ENCODE data around the gene RFX7.

The RFX7 gene

DNA sequence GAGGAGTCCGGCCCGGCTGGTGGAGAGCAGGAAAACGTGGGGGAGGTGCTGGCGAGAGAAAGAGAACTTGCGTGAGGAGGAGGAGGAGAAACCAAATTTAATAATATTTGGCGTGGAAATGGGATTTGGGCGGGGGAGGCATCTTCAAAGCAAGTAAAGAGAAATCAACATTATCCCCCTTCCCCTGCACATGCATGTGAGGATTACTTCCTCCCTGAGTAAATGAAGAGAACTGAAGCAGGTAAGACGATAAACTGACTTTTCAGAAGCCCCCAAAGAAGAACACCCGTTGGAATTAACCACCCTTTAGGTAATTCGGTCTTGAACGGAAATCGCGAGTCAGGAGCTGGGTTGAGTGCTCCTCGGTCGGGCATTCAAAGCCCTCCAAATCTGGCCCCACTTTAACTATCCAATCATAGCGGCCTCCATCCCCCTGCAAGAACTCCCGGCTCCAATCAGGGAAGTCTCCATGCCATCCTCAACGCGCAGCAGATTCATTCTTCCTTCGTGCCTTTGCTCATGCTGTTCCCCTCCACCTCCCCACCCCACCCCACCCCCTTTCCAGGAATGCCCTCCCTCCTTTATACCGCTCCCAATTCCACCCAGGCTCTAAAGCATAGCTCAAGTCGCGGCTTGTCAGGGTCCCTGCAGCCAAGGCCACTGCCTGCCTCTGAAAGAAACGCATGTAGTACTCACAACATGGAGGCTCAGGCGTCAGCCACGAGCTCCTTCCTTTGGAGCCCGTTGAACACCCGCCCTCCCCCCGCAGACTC is 545 bp upstream of the RFX7 start:
- DNase-seq, result peak in 3 of 6 experiments; percentile 19 to 52 (median 29)

DNA sequence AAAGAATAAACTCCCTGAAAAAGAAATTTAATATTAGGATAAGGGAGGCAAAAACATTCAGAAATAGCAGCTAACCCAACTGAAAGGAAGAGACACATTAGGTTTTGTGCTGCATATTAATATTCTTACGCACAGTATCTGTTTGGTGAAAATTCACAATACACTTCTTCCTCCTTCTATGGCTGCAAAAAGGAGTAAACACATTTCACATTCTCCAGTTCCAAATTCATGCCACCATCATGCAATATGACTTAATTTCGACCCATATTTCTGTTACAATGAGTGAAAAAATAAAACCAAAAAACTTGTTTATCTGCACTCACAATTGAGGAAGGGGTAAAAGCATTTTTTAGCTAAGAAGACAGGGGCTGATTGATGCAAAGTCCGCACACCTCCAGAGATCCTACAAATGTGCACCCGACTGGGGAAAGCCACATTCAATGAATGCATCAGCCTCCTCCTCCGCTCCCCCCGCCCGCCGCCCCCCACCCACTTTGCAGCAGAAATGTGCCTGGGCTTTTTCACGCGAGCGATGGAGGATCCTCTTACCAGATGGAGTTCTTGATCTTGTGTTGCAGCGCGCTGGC is 1.0 kb downstream of the RFX7 start:
- peak in 2 of 6 experiments; percentile 10 to 20 for DNase-seq

DNA sequence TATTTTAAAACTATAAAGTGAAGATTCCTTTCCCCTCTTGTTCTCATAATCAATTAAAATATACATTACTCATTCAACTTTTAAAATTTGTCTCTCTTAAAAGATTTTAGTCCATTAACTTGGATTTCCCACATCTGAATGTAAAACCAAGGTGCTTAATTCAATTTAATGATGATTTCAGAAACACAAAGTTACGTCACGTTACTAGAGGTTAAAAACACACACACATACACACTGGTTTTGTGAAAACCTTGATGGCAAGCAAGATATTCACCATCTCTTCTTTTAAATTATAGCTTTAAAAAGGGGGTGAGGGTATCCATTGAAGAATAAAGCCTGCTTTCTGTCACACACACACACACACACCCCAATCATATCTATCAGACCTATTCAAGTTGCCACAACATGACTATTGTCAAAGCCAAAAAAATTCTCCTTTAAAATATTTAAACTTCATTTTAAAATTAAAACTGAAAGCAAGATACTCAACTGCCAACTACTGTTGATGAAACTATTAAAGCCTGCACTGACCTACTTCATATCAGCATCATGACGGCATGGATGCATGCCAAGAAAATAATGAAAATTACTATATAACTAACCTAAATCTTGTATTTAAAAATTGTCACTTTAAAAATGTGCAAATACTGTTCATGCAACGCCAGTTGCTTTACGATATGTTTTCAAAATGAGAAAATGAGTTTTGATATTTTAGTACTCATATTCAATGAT is 2.1 kb downstream of the RFX7 start:
- no peak for DNase-seq

DNA sequence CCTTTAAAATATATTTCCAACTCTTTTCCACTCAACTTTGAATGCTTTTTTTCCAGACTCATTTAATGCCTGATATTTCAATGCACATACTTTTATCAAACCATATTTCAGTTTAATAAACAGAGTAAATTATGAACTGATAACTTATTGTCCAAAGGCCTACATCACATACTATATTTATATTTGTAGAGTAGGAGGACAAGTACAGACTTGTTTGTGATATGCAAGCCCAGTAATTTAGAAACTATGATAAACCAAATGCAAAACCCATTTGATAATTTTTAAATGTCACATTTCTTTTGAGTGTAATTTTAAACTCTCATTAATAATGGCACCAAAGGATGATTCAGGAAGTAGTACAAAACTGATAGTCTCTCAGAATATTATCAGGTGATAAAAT is 3.3 kb downstream of the RFX7 start:
- no peak for DNase-seq

DNA sequence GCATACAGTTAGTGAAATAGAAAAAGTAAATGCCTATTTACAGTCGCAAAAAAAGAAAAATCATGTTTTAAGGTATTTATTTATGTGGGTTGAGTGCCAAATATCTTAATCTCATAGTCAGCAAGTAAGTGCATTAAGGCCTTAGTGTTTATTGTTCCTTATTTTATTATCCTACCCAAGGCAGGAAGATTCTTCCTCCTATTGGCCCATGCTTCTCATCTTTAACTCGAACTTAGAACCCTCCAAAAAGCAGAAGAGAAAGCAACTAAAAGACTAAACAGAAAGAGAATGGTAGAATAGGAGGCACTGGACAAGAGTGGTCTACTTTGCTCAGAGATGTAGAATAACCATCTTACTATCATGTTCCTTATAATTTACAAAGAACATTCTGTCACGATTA is 7.5 kb downstream of the RFX7 start:
- no peak for DNase-seq

DNA sequence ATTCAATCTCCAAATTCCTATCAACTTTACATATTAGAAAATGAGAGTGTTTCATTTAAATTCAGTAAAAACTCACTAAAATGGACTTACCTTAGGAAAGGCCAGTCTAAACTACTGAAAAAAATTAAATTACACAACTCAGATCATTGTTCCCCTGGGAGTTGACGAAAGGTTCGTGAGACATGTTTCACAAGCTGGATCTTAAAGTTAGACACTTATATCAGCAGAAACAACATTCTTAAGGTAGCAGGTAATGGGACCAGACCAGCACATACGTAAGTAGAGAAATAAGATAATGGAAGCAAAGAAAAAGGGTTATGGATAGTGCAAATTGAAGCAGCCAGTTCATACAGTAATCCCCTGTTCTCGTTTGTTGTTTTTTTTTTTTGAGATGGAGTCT is 8.9 kb downstream of the RFX7 start:
- no peak for DNase-seq

DNA sequence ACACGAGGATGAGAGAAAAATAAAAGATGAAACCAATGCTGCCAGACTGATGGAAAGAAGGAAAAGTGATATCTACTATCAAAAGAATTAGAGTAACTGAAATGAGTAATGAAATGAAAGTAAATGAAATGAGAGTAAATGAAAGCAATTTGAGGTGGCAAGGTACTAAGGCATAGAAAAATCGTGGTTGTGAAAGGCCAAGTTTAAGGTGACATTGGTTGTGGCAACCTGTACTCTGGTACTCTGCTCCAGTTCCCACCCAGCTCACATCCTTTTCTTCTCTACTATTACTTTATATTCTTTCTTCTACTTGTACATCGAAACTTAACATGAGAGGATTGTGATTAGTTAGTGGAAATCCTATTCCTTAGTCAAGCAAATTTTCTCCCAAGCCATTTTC is 10.1 kb downstream of the RFX7 start:
- no peak for DNase-seq

DNA sequence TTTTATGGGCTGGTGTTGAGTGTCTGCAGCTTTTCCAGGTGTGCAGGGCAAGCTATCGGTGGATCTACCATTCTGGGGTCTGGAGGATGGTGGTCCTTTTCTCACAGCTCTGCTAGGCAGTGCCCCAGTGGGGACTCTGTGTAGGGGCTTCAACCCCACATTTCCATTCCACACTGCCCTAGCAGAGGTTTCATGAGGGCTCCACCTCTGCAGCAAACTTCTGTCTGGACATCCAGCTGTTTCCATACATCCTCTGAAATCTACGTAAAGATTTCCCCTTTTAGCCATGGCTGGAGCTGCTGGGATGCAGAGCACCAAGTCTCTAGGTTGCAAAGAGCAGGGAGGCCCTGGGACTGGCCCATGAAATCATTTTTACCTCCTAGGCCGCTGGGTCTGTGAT is 11.6 kb downstream of the RFX7 start:
- no peak for DNase-seq

DNA sequence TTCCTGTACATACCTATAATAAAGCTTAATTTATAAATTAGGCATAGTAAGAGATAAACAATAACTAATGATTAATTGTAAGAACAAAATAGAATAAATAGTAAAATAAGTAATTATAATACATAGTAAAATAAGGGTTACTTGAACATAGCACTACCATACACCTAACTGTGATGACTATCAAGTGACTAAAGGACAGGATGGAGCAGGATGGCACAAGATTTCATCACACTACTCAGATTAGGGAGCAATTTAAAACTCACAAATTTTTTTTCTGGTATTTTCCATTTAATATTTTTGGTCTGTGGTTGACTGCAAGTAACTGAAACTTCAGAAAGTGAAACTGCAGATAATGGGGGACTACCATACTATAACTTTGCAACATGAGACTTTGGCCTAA is 14.8 kb downstream of the RFX7 start:
- no peak for DNase-seq

DNA sequence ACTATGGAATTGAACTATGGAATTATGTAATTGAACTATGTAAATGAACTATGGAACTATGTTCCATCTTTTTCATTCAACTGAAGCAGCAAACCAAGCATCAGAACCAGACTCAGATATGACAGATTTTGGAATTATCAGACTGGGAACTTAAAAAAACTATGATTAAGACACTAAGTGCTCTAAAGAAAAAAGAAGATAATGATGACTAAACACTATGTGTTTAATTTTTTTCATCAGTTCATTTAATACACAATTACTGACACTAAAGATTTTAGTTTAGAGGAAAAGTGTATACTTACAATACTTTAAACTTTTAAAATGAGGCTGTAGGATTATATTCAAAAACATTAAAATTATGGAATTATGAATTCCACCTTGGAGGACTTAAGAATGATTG is 15.3 kb downstream of the RFX7 start:
- DNase-seq, result no peak

DNA sequence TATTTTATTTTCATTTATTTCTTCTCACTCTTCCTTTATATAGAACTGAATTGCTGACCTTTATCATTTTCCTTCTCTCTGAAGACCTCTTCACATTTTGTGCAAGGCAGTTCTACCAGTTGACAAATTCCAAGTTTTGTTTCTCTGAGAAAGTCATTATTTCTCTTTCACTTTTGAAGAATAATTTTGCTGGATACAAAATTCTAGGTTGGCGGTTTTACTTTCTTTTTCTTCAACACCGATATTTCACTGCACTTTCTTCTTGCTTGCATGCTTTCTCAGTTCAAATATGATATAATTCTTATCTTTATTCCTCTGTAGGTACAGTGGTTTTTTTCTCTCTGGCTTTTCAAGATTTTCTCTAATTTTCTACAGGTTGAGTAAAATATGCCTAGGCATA is 15.9 kb downstream of the RFX7 start:
- DNase-seq, result no peak

DNA sequence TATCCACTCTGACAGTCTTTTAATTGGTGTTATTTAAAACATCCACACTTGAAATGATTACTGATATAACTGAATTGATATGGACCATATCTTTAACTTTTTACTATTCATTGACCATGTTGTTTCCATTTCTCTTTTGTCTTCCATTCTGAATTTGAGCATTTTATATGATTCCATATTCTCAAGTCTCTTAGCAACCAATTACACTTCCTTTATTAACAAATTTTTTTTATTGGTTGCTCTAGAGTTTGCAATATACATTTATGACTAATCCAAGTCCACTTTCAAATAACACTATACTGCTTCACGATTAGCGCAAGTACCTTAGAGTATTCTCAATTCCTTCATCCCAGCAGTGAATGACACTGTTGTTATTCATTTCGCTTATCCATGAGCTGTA is 16.4 kb downstream of the RFX7 start:
- no peak for DNase-seq

DNA sequence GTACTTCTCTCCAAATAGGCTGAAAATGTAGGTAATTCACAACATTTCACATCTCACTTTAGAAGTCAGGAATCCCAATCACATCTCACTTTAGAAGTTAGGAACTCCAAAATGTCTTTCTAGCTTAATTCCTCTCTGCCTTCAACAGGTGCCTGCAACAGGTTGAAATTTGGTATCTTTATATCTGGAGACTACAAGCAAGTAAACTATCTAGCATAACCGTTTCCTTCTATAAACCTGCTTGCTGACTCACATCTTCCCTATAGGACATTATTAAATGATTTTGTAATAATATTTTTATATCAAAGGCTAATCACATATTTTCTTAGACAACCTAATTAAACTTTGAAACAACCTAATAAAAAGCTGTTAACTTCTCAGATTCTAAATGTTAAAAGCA is 18.2 kb downstream of the RFX7 start:
- DNase-seq, result no peak

DNA sequence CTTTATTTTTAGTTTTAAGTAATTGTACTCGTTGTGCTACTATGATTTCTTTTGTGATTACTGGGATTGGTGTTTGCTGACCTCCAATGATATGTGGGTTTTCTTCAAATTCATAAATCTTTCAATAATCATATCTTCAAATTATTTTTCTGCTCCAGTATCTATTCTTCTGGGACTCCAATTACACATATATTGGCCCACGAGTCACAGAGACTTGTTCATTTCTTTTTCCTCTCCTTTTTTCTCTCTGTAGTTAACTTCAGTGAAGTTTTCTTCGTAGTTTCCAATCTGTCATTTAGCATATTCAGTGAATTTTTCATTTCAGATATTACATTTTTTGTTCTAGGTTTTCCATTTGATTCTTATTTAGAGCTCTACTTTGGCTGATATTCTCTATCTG is 21.4 kb downstream of the RFX7 start:
- no peak for DNase-seq

DNA sequence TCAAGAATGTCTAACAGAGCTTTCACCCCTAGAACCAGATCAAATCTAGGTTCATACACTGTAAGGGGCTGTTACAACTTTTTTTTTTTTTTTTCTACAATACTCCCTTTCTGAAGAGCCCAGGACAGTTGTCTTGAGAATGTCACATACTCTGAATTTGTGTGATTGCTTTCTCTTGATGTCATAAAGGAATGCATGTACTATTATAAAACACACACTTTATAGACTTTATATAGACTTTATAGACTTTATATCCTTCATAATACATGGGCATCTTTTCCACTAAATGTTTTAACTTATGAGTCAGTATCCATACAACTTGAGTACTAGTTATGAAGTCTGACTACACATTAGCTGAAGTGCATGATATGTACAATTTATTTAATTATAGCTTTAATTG is 26.3 kb downstream of the RFX7 start:
- no peak for DNase-seq

DNA sequence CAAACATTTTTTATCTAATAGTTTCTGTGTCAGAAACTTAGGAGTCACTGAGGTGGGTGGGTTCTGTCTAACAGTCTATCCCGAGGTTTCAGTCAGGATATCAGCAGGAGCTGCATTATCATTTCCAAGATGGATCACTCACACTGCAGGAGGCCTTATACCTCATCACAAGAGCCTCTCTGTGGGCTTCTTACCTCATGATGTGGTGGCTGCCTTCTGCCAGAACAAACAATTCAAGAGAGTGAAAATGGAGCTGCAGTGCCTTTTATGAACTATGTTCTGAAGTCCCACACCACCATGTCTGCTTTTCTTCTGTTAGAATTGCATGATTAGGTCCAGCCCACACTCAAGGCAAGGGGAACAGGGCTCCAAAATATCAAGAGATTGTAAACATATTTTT is 27.9 kb downstream of the RFX7 start:
- DNase-seq, result no peak

DNA sequence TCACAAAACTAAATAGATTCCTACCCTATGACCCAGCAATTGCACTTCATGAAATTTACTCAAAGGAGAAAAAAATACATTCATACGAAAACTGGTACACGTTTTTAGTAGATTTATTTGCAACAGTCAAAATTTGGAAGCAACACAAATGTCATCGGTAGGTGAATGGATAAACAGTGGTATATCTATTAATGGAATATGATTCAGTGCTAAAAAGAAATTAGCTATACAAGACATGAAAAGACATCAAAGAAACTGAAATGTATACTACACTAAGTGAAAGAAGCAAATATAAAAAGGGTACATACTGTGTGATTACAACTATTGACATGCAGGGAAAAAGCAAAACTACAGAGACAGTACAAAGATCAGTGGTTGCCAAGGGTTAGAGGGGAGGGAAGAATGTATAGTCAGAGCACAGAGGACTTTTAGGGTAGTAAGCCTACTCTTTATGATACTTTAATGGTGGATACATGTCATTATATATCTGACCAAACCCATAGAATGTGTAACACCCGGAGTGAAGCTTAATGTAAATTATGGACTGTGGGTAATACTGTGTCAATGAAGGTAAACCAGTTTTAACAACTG is 31.6 kb downstream of the RFX7 start:
- no peak for DNase-seq

DNA sequence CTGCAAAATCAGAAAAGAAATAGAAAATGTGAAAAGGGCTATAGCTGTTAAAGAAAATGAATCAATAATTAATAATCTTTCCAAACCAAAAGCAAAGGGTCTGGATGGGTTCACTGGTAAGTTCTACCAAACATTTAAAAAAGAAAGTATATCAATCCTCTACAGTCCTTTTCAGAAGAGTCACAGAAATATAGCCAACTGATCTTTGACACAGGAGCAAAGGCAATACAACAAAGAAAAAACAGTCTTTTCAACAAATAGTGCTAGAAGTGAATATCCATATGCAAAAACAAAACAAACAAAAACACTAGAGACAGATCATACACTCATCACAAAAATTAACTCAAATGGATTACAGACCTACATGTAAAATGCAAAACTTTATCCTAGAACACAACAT is 32.6 kb downstream of the RFX7 start:
- DNase-seq, result no peak

DNA sequence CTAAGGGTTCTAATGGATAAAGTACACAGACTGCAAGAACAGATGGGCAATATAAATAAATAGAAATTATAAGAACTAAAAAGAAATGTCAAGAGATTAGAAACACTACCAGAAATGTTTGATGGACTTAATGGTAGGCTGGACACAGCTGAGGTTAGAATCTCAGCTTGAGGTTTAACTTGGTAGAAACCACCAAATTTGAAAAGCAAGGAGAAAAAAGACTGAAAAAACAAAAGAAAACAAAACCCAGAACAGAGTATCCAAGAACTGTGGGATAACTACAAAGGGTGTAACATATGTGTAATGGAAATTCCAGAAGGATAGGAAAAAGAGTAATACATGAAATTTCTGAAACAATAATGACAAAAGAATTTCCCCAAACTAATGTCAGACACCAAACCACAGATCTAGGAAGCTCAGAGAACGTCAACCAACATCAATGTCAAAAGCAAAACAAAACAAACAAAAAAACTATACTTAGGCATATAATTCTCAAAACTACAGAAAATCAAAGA is 35.0 kb downstream of the RFX7 start:
- DNase-seq, result no peak

DNA sequence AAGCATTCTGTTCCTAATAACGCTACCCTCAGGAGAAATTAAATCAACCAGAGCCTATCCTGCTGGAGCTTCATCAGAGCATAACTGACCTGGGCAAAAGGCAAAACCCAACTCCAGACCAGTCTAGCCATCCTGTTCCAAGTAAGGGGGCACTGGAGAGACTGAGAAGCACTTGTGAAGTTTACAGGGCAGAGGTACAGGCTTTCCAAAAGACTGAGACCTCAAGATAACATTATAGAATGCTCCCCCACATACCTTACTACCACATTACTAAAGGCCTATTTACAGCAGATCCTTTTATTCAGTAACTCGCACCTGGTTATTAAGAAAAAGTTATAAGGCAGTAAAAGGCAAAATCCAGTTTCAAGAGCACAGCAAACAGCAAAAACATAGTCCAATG is 35.5 kb downstream of the RFX7 start:
- no peak for DNase-seq

DNA sequence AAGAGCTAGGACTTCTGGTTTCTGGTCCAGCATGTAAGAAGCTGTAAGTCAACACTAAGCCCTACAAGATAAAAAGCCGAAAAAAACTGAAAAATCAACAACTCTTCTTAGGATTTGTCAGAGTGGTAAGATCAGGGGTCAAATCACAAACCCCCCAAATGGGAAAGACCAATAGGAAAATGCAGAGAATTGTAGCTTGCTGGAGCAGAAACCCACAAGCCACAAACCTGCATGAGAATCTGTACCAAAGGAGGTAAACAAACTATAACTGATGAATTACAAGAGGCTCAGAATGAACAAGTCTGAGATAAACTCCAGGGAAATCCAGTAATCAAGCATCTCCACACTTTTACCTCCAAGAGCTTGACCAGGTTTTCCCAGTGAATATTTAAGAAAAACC is 36.0 kb downstream of the RFX7 start:
- DNase-seq, result no peak

DNA sequence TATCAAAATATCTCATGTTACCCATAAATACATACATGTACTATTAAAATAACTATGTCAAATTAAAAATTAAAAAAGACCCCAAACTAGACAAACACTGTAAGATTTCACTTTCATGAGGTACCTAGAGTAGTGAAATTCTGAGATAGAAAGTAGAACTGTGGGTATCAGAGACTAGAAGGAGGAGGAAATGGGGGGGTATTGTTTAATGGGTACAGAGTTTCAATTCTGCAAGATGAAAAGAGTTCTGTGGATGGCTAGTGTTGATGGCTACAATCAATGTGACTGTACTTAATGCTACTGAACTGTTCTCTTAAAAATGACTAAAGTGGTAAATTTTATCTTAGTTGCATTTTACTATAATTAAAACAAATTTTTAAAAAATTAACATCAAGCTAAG is 36.6 kb downstream of the RFX7 start:
- no peak for DNase-seq

DNA sequence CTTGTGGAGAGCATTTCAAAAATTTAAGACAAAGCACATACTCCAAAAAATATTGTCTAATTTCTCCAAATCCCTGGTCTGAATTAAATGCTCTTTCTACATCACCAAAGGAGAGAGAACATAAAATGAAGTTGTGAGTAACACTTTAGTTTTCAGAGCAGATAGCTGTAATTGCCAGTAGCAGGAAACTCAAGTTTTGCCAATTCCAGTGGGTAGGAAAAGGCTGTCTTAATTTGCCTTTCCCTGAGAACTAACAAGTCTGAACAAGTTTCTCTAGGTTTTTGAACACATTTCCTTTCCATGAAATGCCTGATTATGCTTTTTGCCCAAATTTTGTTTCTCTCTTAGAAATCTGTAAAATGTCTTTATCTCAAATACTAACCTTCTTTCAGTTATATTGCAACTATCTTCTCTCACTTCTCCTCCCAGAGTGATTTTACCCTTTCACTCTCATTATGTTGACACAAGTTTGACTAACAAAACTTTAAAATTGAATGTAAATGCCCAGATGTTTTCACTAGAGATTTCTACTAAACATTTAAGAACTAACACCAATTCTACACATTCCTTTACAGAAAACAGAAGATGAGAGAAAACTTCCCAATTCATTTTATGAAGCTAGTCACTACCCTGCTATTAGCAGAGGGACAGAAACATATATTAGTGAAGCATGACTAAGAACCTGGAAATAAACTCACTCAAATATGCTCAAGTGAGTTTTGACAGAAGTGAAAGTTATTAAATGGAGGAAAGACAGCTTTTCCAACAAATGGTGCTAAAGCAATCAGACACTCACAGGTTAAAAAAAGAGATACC is 38.4 kb downstream of the RFX7 start:
- DNase-seq, result no peak

Measured in stimulated activated naive CD4-positive, alpha-beta T cell (primary cell).